Measurements from ENCODE around the gene NACC2. TPM values are rescaled to one million over a fixed set of nuclear protein-coding genes. Genes with fewer than 3 reads are reported as not detected.
A peak's percentile ranks its signal among the peaks of the same experiment; 100 is the strongest.

The NACC2 gene
- total and polyA plus RNA-seq, 9 of the 15 experiments (the other 6 are each of a cell fraction or from before 2014, with no cell fraction given) = 0.70 to 25.1 (median 5.6) TPM

GRCh38 chr9:135961277-135961715, 133.8 kb downstream of the NACC2 start, which contains the start of gene UBAC1 (continued):
- TF ChIP-seq, protein P1, sequence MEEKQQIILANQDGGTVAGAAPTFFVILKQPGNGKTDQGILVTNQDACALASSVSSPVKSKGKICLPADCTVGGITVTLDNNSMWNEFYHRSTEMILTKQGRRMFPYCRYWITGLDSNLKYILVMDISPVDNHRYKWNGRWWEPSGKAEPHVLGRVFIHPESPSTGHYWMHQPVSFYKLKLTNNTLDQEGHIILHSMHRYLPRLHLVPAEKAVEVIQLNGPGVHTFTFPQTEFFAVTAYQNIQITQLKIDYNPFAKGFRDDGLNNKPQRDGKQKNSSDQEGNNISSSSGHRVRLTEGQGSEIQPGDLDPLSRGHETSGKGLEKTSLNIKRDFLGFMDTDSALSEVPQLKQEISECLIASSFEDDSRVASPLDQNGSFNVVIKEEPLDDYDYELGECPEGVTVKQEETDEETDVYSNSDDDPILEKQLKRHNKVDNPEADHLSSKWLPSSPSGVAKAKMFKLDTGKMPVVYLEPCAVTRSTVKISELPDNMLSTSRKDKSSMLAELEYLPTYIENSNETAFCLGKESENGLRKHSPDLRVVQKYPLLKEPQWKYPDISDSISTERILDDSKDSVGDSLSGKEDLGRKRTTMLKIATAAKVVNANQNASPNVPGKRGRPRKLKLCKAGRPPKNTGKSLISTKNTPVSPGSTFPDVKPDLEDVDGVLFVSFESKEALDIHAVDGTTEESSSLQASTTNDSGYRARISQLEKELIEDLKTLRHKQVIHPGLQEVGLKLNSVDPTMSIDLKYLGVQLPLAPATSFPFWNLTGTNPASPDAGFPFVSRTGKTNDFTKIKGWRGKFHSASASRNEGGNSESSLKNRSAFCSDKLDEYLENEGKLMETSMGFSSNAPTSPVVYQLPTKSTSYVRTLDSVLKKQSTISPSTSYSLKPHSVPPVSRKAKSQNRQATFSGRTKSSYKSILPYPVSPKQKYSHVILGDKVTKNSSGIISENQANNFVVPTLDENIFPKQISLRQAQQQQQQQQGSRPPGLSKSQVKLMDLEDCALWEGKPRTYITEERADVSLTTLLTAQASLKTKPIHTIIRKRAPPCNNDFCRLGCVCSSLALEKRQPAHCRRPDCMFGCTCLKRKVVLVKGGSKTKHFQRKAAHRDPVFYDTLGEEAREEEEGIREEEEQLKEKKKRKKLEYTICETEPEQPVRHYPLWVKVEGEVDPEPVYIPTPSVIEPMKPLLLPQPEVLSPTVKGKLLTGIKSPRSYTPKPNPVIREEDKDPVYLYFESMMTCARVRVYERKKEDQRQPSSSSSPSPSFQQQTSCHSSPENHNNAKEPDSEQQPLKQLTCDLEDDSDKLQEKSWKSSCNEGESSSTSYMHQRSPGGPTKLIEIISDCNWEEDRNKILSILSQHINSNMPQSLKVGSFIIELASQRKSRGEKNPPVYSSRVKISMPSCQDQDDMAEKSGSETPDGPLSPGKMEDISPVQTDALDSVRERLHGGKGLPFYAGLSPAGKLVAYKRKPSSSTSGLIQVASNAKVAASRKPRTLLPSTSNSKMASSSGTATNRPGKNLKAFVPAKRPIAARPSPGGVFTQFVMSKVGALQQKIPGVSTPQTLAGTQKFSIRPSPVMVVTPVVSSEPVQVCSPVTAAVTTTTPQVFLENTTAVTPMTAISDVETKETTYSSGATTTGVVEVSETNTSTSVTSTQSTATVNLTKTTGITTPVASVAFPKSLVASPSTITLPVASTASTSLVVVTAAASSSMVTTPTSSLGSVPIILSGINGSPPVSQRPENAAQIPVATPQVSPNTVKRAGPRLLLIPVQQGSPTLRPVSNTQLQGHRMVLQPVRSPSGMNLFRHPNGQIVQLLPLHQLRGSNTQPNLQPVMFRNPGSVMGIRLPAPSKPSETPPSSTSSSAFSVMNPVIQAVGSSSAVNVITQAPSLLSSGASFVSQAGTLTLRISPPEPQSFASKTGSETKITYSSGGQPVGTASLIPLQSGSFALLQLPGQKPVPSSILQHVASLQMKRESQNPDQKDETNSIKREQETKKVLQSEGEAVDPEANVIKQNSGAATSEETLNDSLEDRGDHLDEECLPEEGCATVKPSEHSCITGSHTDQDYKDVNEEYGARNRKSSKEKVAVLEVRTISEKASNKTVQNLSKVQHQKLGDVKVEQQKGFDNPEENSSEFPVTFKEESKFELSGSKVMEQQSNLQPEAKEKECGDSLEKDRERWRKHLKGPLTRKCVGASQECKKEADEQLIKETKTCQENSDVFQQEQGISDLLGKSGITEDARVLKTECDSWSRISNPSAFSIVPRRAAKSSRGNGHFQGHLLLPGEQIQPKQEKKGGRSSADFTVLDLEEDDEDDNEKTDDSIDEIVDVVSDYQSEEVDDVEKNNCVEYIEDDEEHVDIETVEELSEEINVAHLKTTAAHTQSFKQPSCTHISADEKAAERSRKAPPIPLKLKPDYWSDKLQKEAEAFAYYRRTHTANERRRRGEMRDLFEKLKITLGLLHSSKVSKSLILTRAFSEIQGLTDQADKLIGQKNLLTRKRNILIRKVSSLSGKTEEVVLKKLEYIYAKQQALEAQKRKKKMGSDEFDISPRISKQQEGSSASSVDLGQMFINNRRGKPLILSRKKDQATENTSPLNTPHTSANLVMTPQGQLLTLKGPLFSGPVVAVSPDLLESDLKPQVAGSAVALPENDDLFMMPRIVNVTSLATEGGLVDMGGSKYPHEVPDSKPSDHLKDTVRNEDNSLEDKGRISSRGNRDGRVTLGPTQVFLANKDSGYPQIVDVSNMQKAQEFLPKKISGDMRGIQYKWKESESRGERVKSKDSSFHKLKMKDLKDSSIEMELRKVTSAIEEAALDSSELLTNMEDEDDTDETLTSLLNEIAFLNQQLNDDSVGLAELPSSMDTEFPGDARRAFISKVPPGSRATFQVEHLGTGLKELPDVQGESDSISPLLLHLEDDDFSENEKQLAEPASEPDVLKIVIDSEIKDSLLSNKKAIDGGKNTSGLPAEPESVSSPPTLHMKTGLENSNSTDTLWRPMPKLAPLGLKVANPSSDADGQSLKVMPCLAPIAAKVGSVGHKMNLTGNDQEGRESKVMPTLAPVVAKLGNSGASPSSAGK (IDR thresholded peaks at IDR 0.05) = no peak
- TF ChIP-seq ZNF277 (CRISPR knock-in tag; IDR thresholded peaks at IDR 0.05; ENCODE audit: borderline replicate concordance) = no peak
- no peak for TF ChIP-seq ZNF232 (CRISPR knock-in tag; IDR thresholded peaks at IDR 0.05)
- no peak for TF ChIP-seq PTBP1 (IDR thresholded peaks at IDR 0.05; ENCODE audit: low read depth, low read length)
- TF ChIP-seq, protein P2, sequence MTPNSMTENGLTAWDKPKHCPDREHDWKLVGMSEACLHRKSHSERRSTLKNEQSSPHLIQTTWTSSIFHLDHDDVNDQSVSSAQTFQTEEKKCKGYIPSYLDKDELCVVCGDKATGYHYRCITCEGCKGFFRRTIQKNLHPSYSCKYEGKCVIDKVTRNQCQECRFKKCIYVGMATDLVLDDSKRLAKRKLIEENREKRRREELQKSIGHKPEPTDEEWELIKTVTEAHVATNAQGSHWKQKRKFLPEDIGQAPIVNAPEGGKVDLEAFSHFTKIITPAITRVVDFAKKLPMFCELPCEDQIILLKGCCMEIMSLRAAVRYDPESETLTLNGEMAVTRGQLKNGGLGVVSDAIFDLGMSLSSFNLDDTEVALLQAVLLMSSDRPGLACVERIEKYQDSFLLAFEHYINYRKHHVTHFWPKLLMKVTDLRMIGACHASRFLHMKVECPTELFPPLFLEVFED (CRISPR knock-in tag; conservative IDR thresholded peaks at IDR 0.05) = no peak
- TF ChIP-seq E2F6 (IDR thresholded peaks at IDR 0.05; ENCODE audit: borderline replicate concordance in 1 of 2, extremely low read depth in 1 of 2, insufficient read depth in 1 of 2, insufficient read length in 1 of 2, low read depth in 1 of 2, low read length in 1 of 2, poor library complexity in 1 of 2, severe bottlenecking in 1 of 2) = peak; percentile 63 to 79
- TF ChIP-seq CTCF (IDR thresholded peaks at IDR 0.05 in 2 of 3, conservative IDR thresholded peaks at IDR 0.05 in 1 of 3; ENCODE audit: insufficient read depth in 2 of 3, low read depth in 1 of 3, low read length in 3 of 3) = peak; percentile 32 to 53 (median 37); a peak in 3 of 6 replicates
- no peak for TF ChIP-seq ZBED1 (IDR thresholded peaks at IDR 0.05)
- TF ChIP-seq TCF7 (IDR thresholded peaks at IDR 0.05; ENCODE audit: borderline replicate concordance) = no peak
- TF ChIP-seq NCOR1 (IDR thresholded peaks at IDR 0.05) = no peak

Measured in K562 (cell line).